ENCODE results near the gene SLC6A19. TPM values are rescaled to one million over a fixed set of nuclear protein-coding genes. Genes with fewer than 3 reads are reported as not detected.

Gene SLC6A19
- total RNA-seq, 4 donors from 2014 or later, result not detected

DNA sequence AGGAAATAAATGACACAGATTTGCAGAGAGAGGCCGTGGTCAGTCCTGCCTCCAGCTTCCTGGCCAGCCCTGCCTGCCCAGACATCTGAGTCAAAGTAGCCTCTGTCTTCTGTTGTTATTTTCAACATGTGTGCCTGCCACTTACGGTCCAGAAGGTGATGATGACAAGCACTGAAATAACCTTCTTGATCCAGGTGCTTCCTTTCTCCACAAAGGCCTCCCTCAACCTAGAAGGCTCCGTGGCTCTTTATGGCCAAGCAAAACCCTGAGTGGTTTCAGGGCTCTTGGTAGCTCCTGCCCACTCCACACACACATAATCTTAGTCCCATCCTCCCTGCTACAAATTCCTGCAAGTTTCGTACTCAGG lies 34.1 kb upstream of the SLC6A19 start:
- no peak for TF ChIP-seq CTCF (IDR thresholded peaks at IDR 0.05)
- no peak for ATAC-seq (ENCODE audit: low FRiP score)
- no peak for DNase-seq (ENCODE audit: low spot score)

DNA sequence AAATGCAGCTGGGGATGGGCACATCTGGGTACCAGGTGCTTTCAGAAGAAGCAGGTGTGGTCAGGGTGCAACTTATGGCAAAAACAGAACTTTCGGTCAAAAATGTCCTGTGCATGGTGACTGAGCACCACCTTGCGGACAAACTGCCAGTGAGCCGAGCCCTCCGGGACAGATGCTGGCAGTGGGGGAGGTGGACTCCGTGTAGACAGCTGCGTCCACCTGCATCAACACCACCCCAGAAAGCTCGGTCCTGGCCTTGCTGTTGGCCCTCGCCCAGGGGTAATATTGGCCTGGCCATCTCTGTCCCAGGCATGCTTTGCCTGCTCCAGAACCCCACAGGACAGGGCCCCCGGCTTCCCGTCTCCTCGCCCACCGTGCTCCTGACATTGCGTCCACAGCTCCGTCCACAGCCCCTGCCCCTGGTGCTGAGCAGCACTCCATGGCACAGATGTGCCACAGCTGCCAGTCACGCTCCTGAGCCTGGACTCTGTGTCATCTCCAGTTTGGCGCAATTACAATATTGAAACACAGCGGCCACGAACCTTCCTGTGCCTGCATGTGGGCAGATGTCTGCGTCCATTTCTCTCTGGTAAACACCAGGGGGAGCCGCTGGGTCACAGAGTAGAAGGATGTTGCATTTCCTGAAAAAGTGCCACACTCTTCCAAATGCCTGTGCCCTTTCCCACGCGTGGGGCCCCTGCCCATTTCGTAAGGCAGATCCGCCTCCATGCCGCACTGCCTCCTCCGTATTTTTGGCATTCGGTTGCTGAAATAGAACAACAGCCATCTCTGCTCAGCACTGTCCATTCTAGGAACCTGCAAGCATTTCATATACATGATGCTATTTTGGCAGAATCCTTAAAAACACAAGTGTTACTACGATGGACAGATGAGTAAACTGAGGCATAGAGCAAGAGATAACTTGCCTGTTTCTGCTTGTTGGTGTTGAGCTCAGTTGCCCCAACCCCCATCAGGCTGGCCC lies 33.4 kb upstream of the SLC6A19 start:
- ATAC-seq (ENCODE audit: low FRiP score) (peak; percentile 73), DNase-seq (ENCODE audit: low spot score) (peak; percentile 55)
- peak in 1 of 3 donors; percentile 2 for TF ChIP-seq CTCF (IDR thresholded peaks at IDR 0.05)

DNA sequence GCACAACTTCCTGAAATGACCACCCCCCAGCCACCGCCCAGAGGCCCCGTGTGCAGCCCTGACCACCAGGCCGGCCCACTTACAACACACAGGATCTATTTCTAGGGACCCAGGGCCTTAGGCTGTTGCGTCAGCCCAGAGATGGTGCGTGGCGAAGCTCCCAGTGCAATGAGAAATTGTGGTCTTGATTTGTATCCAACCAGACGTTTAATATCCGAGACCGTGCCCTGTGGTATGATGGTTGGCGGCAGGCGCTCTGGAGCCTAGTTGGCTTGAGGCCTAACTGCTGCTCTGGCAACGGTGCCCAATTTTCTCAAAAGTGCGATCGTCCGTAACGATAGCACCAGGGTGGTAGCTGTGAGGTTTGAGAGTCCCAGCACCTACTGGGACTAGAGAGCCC lies 32.6 kb upstream of the SLC6A19 start:
- TF ChIP-seq CTCF (IDR thresholded peaks at IDR 0.05), result no peak
- DNase-seq (ENCODE audit: low spot score) (no peak), ATAC-seq (ENCODE audit: low FRiP score) (no peak)

- no peak for TF ChIP-seq CTCF (IDR thresholded peaks at IDR 0.05)
- DNase-seq (ENCODE audit: low spot score) (no peak), ATAC-seq (ENCODE audit: low FRiP score) (no peak)
These were observed 31.9 kb upstream of the SLC6A19 start for GRCh38 chr5:1169211-1170115.

- DNase-seq (ENCODE audit: low spot score) (no peak), ATAC-seq (ENCODE audit: low FRiP score) (no peak)
These were observed 30.0 kb upstream of the SLC6A19 start for GRCh38 chr5:1171340-1171941.

More at GRCh38 chr5:1171340-1171941, 30.0 kb upstream of the SLC6A19 start:
- TF ChIP-seq CTCF (IDR thresholded peaks at IDR 0.05), result no peak
